Kidney (tissue), 14 donors: Measurements from ENCODE around the gene SLC16A6. TPM values are rescaled to one million over a fixed set of nuclear protein-coding genes. Genes with fewer than 3 reads are reported as not detected.

Experiments
- DNase-seq, 5 donors: peaks; one replicate each; pipeline ENCODE4 v3.0.0-alpha.2; 2013 to 2020
- FAIRE-seq: peaks from 2 replicates; lab custom pipeline; 2012; peaks lifted over from hg19 to GRCh38; lab: Jason Lieb, UNC
- H3K27ac ChIP-seq, 2 donors: one replicate each; pipeline ENCODE4 v1.7.0; 2013; ENCODE audit warnings: low read depth in 2 of 2, low read length in 2 of 2, inconsistent platforms in 1 of 2
- H3K27me3 ChIP-seq: one replicate; pipeline ENCODE4 v1.7.1; 2013; ENCODE audit warnings: low read length, inconsistent platforms; ENCODE audit not compliant: control insufficient read depth, insufficient read depth
- H3K36me3 ChIP-seq, 3 donors: one replicate each; pipeline versions ENCODE4 v1.7.0 to v1.7.1; 2013; ENCODE audit warnings: low read length in 3 of 3, control low read depth in 1 of 3, inconsistent platforms in 1 of 3; ENCODE audit not compliant: insufficient read depth in 3 of 3, control insufficient read depth in 2 of 3
- H3K4me1 ChIP-seq, 3 donors: one replicate each; pipeline versions ENCODE4 v1.7.0 to v1.7.1; 2013; ENCODE audit warnings: low read length in 3 of 3, inconsistent platforms in 1 of 3, low read depth in 1 of 3; ENCODE audit not compliant: control insufficient read depth in 2 of 3, insufficient read depth in 2 of 3
- H3K4me3 ChIP-seq, 3 donors: one replicate each; pipeline versions ENCODE4 v1.7.0 to v1.8.1; 2013; ENCODE audit warnings: low read length in 3 of 3, control low read depth in 1 of 3, inconsistent platforms in 1 of 3
- H3K9ac ChIP-seq, 3 donors: one replicate each; pipeline versions ENCODE4 v1.7.0 to v1.7.1; 2013; ENCODE audit warnings: low read length in 3 of 3, control low read depth in 1 of 3, inconsistent platforms in 1 of 3
- H3K9me3 ChIP-seq, 3 donors: one replicate each; pipeline versions ENCODE4 v1.7.0 to v1.7.1; 2013; ENCODE audit warnings: low read length in 3 of 3, control low read depth in 1 of 3, inconsistent platforms in 1 of 3; ENCODE audit not compliant: control insufficient read depth in 2 of 3, insufficient read depth in 1 of 3
- intact Hi-C: fragments of 100-400 bp; cut with DNase I; formaldehyde crosslinking; loops from one replicate; pipeline ENCODE4 v1.11.1; 2022
- polyA plus RNA-seq: library from polyadenylated mRNA; stranded (reverse); fragments of 350-450 nt; fragmentation: Illumina TruSeq; extraction: RNeasy Lipid Tissue Mini Kit (QIAGEN cat#74804); gene quantifications from one replicate; pipeline ENCODE4 v1.2.3, GENCODE V29; 2014; ENCODE audit warnings: low read depth, low replicate concordance; ENCODE audit not compliant: insufficient read depth
- total RNA-seq: library from RNA; stranded (reverse); fragmentation: NEBNext Ultra II Directional; extraction: Animal tissue kit (Norgen Biotek cat#: 25700); gene quantifications from one replicate; pipeline ENCODE4 v1.2.1, GENCODE V29; 2021
- TF ChIP-seq, protein P1 (sequence below): IDR thresholded peaks from 3 replicates; pipeline ENCODE4 v1.5.1; 2012; ENCODE audit warnings: mild to moderate bottlenecking, moderate library complexity, borderline replicate concordance; ENCODE audit not compliant: insufficient read depth; ENCODE audit errors: extremely low read depth
- donor health status: control.
- donor health status: control.
- donor health status: control.
- donor health status: control.
- donor health status: control.
- donor health status: DM: yes; HTN: yes; CAD: no.
- donor health status: Normal renal cell carcinoma (clear cell type).

Gene SLC16A6
- total and polyA plus RNA-seq, 2 donors from 2014 or later, result 0.82 to 3.6 TPM

DNA sequence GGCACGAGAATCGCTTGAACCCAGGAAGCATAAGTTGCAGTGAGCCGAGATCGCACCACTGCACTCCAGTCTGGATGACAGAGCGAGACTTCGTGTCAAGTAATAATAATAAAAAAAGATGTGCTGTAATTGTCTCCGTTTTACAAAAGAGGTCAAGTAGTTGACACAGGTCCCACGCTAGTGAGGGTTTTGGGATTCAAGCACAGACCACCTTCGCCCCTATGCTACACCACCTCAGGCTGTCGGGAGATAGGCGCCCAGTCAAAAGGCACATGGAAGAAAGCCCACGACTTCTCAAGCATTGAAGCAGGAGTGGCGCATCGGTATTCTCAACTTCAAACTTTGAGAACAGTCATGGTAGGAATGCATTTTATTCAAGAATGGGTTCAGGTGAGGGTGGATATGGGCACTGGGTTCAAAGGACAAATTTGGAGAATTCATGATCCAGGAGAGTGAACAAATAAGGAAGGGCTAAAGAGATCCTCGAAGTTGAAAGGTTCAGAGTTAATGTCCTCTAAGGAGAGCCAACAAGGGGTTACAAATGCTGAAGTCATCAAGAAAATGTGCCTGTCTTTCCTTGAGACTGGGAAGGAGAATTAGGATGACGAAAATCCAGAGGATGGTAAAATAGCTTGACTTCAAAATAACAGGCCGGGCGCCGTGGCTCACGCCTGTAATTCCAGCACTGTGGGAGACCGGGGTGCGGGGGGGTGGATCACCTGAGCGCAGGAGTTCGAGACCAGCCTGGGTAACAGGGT, 44.5 kb downstream of the SLC16A6 start:
- Histone ChIP-seq H3K9me3 (no peaks in the 10 kb centered on the region), H3K27me3 (no peaks in the 10 kb centered on the region), H3K9ac (no peak overlapping the region), H3K4me3 (peak overlapping the region in 1 of 3 donors; percentile 74), H3K4me1 (peaks cover 0 to 4% (median 3%) of the 10 kb centered on the region in 3 donors), H3K36me3 (peaks cover 0 to 6% (median 0%) of the 10 kb centered on the region in 3 donors), H3K27ac (no peak overlapping the region)
- TF ChIP-seq, protein P1, sequence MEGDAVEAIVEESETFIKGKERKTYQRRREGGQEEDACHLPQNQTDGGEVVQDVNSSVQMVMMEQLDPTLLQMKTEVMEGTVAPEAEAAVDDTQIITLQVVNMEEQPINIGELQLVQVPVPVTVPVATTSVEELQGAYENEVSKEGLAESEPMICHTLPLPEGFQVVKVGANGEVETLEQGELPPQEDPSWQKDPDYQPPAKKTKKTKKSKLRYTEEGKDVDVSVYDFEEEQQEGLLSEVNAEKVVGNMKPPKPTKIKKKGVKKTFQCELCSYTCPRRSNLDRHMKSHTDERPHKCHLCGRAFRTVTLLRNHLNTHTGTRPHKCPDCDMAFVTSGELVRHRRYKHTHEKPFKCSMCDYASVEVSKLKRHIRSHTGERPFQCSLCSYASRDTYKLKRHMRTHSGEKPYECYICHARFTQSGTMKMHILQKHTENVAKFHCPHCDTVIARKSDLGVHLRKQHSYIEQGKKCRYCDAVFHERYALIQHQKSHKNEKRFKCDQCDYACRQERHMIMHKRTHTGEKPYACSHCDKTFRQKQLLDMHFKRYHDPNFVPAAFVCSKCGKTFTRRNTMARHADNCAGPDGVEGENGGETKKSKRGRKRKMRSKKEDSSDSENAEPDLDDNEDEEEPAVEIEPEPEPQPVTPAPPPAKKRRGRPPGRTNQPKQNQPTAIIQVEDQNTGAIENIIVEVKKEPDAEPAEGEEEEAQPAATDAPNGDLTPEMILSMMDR, result no peak
- intact Hi-C loops, result no loop called here
- FAIRE-seq, result no peak
- peak in 1 of 5 donors; percentile 66 for DNase-seq

- intact Hi-C loops, result no loop called here
- no peak overlapping the region for H3K9ac ChIP-seq
Measured at GRCh38 chr17:68239632-68240366, 51.1 kb downstream of the SLC16A6 start.

DNA sequence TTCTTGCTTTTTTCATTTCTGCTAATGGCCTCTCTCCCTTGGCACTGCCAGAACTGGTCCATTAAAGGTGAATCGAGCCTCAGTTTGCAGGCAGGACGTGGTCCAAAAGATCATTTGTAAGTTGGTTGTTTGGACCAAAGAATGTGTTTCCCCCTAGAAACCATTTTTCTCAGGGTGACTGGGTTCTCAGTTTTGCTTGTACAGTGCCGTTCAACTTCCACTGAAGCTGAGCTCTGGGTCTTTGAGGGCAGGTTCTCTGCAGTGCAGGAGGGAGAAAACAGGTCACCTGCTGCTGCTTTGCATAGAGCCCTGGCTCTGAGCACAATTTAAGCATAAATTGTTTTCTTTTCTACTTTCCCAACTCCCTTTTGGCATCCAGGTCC, 52.1 kb downstream of the SLC16A6 start:
- Histone ChIP-seq H3K4me1 (peaks cover 0 to 6% (median 5%) of the 10 kb centered on the region in 3 donors), H3K4me3 (no peak overlapping the region), H3K36me3 (no peaks in the 10 kb centered on the region), H3K9ac (peak overlapping the region in 1 of 3 donors; percentile 22), H3K27ac (peak overlapping the region; percentile 40 to 43), H3K27me3 (no peaks in the 10 kb centered on the region), H3K9me3 (no peaks in the 10 kb centered on the region)
- intact Hi-C loops, result no loop called here
- FAIRE-seq (no peak), DNase-seq (no peak)
- TF ChIP-seq, protein P1, result no peak

More at GRCh38 chr17:68239632-68240366, 51.1 kb downstream of the SLC16A6 start:
- Histone ChIP-seq H3K36me3 (no peaks in the 10 kb centered on the region), H3K27ac (no peak overlapping the region), H3K4me3 (no peak overlapping the region), H3K9me3 (no peaks in the 10 kb centered on the region), H3K4me1 (peaks cover 0 to 6% (median 5%) of the 10 kb centered on the region in 3 donors), H3K27me3 (no peaks in the 10 kb centered on the region)
- DNase-seq (no peak), FAIRE-seq (no peak)
- TF ChIP-seq, protein P1, result no peak
